ENCODE data around the gene SLC25A6.

DNA sequence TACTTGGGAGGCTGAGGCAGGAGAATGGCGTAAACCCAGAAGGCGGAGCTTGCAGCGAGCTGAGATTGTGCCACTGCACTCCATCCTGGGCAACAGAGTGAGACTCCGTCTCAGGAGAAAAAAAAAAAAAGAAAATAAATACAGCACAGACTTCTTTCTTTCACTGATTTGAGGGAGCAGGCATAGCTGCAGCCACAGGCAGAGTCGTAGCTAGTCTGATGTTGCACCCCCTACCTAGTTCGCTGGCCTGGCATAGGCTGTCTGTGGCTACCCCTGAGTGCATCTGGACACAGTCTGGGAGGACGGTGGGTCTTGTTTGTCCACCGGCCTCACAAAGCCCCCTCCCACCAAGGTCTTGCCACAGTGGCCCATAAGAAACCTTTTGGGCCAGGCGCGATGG, 33.9 kb downstream of the SLC25A6 start:
- TF ChIP-seq CTCF (IDR thresholded peaks at IDR 0.05 in 2 of 3, conservative IDR thresholded peaks at IDR 0.05 in 1 of 3; ENCODE audit: insufficient read depth in 2 of 3, low read depth in 1 of 3, low read length in 3 of 3) (no peak), POLR2A (conservative IDR thresholded peaks at IDR 0.05) (no peak), U2AF1 (optimal IDR thresholded peaks at IDR 0.05; ENCODE audit: low read depth, low read length) (no peak), MAFK (IDR thresholded peaks at IDR 0.05; ENCODE audit: low read length) (no peak), STAT6 (CRISPR knock-in tag; IDR thresholded peaks at IDR 0.05) (no peak)
- TF ChIP-seq, protein P1, sequence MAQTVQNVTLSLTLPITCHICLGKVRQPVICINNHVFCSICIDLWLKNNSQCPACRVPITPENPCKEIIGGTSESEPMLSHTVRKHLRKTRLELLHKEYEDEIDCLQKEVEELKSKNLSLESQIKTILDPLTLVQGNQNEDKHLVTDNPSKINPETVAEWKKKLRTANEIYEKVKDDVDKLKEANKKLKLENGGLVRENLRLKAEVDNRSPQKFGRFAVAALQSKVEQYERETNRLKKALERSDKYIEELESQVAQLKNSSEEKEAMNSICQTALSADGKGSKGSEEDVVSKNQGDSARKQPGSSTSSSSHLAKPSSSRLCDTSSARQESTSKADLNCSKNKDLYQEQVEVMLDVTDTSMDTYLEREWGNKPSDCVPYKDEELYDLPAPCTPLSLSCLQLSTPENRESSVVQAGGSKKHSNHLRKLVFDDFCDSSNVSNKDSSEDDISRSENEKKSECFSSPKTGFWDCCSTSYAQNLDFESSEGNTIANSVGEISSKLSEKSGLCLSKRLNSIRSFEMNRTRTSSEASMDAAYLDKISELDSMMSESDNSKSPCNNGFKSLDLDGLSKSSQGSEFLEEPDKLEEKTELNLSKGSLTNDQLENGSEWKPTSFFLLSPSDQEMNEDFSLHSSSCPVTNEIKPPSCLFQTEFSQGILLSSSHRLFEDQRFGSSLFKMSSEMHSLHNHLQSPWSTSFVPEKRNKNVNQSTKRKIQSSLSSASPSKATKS (CRISPR knock-in tag; IDR thresholded peaks at IDR 0.05), result no peak

All from K562 (cell line).